ENCODE data around the gene MYO6.

The MYO6 gene

DNA sequence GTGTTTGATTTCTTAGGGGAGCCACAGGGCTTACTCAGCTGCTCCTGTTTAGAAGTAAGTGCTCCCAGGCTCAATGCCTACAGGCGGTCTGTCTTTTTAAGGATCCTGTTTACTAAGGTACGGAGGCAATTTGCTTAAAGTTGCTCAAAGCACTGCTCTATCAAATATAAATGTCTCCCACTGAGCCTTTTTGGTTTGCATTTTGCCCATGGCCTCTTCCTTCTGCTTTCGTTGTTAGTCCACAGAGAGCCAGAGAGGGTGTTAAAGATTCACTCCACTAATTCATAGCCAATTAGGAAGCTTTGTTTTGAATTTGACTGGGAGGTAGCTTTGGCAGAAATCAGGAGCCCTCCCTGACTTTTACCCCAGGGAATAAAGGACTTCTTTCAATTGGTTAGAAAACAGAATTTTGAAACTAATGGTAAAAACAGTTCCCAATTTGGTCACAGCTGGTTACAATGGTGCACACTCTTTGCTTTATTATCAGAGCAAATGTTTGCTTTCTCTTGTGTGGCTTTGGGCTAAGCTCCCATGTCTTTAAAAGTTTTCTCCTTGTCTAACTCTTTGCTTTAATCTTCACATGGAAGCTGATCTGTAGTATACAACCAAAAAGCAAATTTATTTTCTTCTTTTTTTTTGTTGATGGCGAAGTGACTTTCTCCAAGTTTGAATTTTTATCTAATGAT lies 197.2 kb downstream of the MYO6 start:
- H3K4me2 ChIP-seq (ENCODE audit: low read length): no peak overlapping the region
- H3K4me1 ChIP-seq (ENCODE audit: insufficient read depth, low read length, severe bottlenecking): no peaks in the 10 kb centered on the region
- no peaks in the 10 kb centered on the region for H3K9me3 ChIP-seq (ENCODE audit: low read length)
- H3K4me3 ChIP-seq (ENCODE audit: low read depth, low read length, poor library complexity, severe bottlenecking): no peak overlapping the region
- H4K20me1 ChIP-seq (ENCODE audit: insufficient read depth, low read length): no peaks in the 10 kb centered on the region
- H3K27ac ChIP-seq (ENCODE audit: low read depth, low read length, poor library complexity, severe bottlenecking): no peak overlapping the region
- H3K27me3 ChIP-seq (ENCODE audit: insufficient read depth, low read length): no peaks in the 10 kb centered on the region
- H2AFZ ChIP-seq (ENCODE audit: low read length): no peak overlapping the region
- no peaks in the 10 kb centered on the region for H3K36me3 ChIP-seq (ENCODE audit: insufficient read depth, low read length)
- no peak overlapping the region for H3K9ac ChIP-seq (ENCODE audit: low read length)
- TF ChIP-seq, protein P1, sequence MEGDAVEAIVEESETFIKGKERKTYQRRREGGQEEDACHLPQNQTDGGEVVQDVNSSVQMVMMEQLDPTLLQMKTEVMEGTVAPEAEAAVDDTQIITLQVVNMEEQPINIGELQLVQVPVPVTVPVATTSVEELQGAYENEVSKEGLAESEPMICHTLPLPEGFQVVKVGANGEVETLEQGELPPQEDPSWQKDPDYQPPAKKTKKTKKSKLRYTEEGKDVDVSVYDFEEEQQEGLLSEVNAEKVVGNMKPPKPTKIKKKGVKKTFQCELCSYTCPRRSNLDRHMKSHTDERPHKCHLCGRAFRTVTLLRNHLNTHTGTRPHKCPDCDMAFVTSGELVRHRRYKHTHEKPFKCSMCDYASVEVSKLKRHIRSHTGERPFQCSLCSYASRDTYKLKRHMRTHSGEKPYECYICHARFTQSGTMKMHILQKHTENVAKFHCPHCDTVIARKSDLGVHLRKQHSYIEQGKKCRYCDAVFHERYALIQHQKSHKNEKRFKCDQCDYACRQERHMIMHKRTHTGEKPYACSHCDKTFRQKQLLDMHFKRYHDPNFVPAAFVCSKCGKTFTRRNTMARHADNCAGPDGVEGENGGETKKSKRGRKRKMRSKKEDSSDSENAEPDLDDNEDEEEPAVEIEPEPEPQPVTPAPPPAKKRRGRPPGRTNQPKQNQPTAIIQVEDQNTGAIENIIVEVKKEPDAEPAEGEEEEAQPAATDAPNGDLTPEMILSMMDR (IDR thresholded peaks at IDR 0.05; ENCODE audit: low read length): no peak
- TF ChIP-seq EZH2 (IDR thresholded peaks at IDR 0.05; ENCODE audit: borderline replicate concordance, low read length): no peak
- H3K79me2 ChIP-seq (ENCODE audit: insufficient read depth, low read length): no peaks in the 10 kb centered on the region
- no peaks in the 10 kb centered on the region for H3F3A ChIP-seq (ENCODE audit: insufficient read depth, low read length)
- no peaks in the 10 kb centered on the region for H3K9me2 ChIP-seq (ENCODE audit: low read depth, low read length)

DNA sequence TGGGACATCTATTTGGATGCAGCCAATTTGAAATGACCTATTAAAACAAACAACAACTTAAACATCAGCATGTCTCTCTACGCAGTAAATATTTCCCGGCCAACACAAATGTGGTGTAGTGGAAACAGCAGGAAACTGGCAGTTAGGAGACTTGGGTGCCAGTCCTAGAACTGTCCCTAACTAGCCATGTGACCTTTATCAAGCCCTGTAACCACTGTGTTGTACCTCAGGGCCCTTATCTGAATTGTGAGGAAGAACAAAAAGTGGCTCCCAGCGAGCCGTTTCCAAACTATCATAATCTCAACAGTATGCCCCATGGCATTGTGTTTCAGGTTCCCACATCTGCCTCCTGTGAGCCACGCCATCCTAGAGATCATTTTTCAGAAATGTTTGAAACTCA lies 198.9 kb downstream of the MYO6 start:
- Histone ChIP-seq H3K27me3 (ENCODE audit: insufficient read depth, low read length) (no peaks in the 10 kb centered on the region), H3K9me3 (ENCODE audit: low read length) (no peaks in the 10 kb centered on the region), H3K4me1 (ENCODE audit: insufficient read depth, low read length, severe bottlenecking) (no peaks in the 10 kb centered on the region), H4K20me1 (ENCODE audit: insufficient read depth, low read length) (no peaks in the 10 kb centered on the region), H3F3A (ENCODE audit: insufficient read depth, low read length) (no peaks in the 10 kb centered on the region), H3K4me3 (ENCODE audit: low read depth, low read length, poor library complexity, severe bottlenecking) (no peak overlapping the region), H3K79me2 (ENCODE audit: insufficient read depth, low read length) (no peaks in the 10 kb centered on the region), H3K9ac (ENCODE audit: low read length) (no peak overlapping the region), H3K27ac (ENCODE audit: low read depth, low read length, poor library complexity, severe bottlenecking) (no peak overlapping the region), H3K4me2 (ENCODE audit: low read length) (no peak overlapping the region), H3K9me2 (ENCODE audit: low read depth, low read length) (no peaks in the 10 kb centered on the region), H3K36me3 (ENCODE audit: insufficient read depth, low read length) (no peaks in the 10 kb centered on the region), H2AFZ (ENCODE audit: low read length) (no peak overlapping the region)
- no peak for TF ChIP-seq EZH2 (IDR thresholded peaks at IDR 0.05; ENCODE audit: borderline replicate concordance, low read length)
- TF ChIP-seq, protein P1 (IDR thresholded peaks at IDR 0.05; ENCODE audit: low read length): no peak

DNA sequence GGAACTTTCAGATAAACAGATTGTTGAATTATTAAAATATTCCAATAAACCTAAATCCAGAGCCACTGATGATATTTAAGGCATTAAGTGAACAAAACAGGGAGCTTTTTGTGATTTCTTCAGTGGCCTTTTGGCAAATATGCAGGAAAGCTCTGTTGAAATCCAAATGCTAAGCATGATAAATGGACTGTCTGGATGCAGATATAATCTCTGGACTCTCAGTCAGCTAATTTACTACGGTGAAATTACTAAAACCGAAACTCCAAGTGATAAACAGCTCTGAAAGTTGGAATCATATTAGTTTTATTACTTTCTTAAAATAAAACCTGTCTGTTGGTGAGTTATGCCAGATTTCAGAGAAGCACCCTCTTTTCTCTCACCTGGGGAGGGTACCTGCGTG lies 203.1 kb downstream of the MYO6 start:
- no peaks in the 10 kb centered on the region for H3K27me3 ChIP-seq (ENCODE audit: insufficient read depth, low read length)
- H3K27ac ChIP-seq (ENCODE audit: low read depth, low read length, poor library complexity, severe bottlenecking): no peak overlapping the region
- no peak overlapping the region for H2AFZ ChIP-seq (ENCODE audit: low read length)
- H3K36me3 ChIP-seq (ENCODE audit: insufficient read depth, low read length): no peaks in the 10 kb centered on the region
- no peaks in the 10 kb centered on the region for H4K20me1 ChIP-seq (ENCODE audit: insufficient read depth, low read length)
- no peak overlapping the region for H3K4me3 ChIP-seq (ENCODE audit: low read depth, low read length, poor library complexity, severe bottlenecking)
- H3K79me2 ChIP-seq (ENCODE audit: insufficient read depth, low read length): no peaks in the 10 kb centered on the region
- no peak for TF ChIP-seq EZH2 (IDR thresholded peaks at IDR 0.05; ENCODE audit: borderline replicate concordance, low read length)
- TF ChIP-seq, protein P1 (IDR thresholded peaks at IDR 0.05; ENCODE audit: low read length): no peak
- H3K4me1 ChIP-seq (ENCODE audit: insufficient read depth, low read length, severe bottlenecking): no peaks in the 10 kb centered on the region
- H3F3A ChIP-seq (ENCODE audit: insufficient read depth, low read length): no peaks in the 10 kb centered on the region
- H3K9me3 ChIP-seq (ENCODE audit: low read length): no peaks in the 10 kb centered on the region
- no peak overlapping the region for H3K4me2 ChIP-seq (ENCODE audit: low read length)
- no peaks in the 10 kb centered on the region for H3K9me2 ChIP-seq (ENCODE audit: low read depth, low read length)
- no peak overlapping the region for H3K9ac ChIP-seq (ENCODE audit: low read length)

Measured in OCI-LY1 (cell line).